T47D (cell line): ENCODE measurements around the gene IL23A.
"Not testable (repeated sequence)": the region's sequence is repeated elsewhere in the genome, so short reads cannot be mapped to it uniquely, and the experiment has no call there.

ENCODE experiments used
- DNase-seq, 2 experiments: peaks; one replicate each; pipeline versions ENCODE4 v3.0.0 to v3.0.0-alpha.2; 2011 to 2012; ENCODE audit warnings: low read depth in 1 of 2, low spot score in 1 of 2
- JUND ChIP-seq: IDR thresholded peaks from 2 replicates; pipeline ENCODE4 v1.6.1; 2012; ENCODE audit warnings: low read depth
- in situ Hi-C: cut with HindIII; loops from 2 replicates; pipeline ENCODE4 v1.10.0; 2016; ENCODE audit warnings: low sequenced_read_pairs, low pct_unique_long_range_greater_than_20kb

IL23A gene

DNA sequence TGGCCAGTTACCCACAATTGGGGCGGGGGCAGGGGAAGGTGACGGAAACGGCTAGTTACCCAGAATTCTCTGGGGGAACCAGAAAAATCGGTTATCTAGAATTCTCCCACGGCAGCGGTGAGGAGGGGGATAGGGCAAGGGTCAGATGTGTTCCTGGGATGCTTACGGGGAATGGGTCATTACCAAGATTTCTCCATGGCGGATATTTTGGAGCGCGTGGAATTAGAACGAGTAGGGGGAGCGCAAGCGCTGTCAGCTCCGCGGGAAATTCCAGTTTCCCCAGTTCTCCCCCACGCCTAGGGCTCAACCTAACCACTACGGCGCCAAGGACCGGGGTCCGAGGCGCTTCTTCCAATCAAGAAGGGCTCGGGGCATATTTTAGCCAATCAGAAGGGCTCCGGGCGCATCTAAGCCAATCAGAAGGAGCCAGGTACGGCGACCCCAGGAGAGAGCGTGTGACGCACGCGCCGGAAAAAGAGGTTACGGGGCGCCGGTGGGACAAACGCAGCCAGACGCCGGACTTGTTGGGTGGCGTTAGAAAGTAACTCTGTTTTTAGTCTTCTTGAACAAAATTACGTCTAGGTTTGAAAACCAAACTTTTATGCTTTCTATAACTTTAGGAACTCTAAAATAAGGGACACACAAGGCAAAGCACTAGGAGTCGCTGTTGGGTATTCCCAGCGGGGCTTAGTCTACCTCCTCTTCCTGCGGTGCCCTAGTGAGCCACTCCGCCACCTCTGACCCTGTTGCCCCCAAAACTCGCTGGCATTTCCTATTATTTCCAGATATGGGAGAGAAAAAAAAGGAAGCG is 4.8 kb upstream of the IL23A start, which contains the start of gene PAN2:
TSS of gene PAN2 (minus strand) at position 322 of the 811 bp plus-strand sequence. CDS start 906 bp downstream, outside the sequence.
- DNase-seq = peak; percentile 99 to 100
- TF ChIP-seq JUND = no peak
- in situ Hi-C loops = no loop called here

DNA sequence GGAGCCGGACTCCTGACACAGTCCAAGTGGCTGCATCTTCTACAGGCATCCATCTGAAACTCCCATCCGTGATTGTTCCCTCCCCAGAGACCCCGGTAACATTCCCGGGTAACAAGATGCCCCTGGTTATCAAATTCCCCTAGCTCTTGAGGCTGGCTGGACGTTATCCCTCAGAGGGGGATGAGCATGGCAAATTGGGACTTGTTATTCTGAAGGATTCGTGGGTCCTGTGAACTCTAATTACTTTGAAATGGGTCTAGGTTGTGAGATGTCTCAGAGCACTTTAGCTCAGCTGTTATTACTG is 4.2 kb upstream of the IL23A start:
- TF ChIP-seq JUND = no peak
- no peak for DNase-seq
- in situ Hi-C loops = no loop called here

DNA sequence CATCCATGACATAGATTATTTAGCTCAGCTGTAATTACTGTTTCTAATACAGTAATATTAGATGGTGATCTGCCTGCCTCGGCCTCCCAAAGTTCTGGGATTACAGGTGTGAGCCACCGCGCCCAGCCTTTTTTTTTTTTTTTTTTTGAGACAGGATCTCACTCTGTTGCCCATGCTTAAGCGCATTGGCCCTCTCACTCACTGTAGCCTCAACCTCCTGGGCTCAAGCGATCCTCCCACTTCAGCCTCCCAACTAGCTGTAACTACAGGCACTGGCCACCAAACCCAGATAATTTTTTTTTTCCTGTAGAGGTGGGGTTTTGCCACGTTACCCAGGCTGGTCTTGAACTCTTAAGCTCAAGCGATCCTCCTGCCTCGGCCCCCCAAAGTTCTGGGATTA is 3.2 kb upstream of the IL23A start:
- in situ Hi-C loops, DNase-seq: not testable (repeated sequence)

DNA sequence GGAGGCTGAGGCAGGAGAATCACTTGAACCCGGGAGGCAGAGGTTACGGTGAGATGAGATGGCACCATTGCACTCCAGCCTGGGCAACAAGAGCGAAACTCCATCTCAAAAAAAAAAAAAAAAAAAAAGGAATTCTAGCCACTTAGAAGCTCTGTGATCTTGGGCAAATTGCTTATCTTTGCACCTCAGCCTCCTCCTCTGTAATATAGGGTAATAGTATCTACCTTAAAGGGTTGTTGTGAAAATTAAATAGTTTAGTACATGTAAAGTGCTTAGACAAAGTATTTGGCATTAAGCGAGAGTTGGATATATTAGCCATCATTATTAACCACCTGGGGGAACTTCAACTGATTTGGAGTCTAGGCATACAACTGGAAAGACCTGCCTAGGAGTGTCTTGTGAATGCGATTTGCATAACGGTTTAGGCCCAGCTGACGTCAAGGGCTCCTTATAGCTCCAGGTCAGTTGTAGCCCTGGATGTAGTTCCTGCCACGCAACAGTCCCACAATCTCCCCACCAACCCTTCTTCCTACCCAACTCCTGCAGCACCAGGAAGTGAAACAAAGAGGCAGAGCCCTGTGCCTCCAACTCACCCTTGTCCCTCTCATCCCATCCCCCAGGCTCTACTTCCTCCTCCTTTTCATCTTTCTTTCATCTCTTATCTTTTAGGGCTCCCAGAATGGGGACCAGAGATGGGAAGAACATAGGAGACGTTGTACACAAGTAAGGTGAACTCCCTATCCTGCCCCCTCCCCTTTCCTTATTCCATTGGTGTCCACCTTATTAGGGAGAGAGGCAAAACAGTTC is 2.1 kb upstream of the IL23A start:
- TF ChIP-seq JUND = no peak
- peak in 1 of 2 experiments; percentile 52 for DNase-seq
- in situ Hi-C loops = no loop called here

DNA sequence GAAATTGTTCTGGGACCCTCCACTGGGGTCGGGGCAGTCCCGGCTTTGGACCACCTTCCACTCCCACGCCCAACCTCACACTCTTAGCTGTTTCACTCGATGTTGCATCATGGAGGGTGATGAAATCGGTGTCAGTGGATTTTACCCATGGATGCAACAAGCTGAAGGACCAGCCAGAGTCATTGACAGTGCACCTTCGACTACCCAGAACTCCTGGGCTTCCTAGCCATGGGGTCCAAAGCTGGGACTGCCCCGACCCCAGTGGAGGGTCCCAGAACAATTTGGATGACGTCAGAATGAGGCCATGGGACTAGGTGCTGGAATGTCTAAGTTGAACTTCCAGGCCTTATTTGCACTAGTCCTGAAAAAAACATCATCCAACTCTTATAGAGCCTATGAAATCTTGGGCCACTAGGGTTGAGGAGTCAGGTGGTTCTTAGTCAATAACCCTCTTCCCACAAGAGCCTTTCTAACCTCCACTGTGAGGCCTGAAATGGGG is 882 bp upstream of the IL23A start:
- in situ Hi-C loops = no loop called here
- TF ChIP-seq JUND = no peak
- no peak for DNase-seq

DNA sequence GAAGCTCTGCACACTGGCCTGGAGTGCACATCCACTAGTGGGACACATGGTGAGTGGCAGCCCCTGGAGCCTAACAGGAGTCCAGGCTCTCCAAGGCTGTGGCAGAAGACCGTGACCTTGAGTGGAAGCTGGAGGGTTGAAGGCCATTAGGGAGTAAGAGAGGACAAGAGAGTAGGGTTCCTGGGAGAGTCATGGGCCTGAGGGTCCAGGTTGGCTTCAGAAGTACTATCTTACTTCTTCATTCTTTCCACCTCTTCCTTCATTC is 406 bp downstream of the IL23A start:
- DNase-seq = no peak
- in situ Hi-C loops = no loop called here
- no peak for TF ChIP-seq JUND

DNA sequence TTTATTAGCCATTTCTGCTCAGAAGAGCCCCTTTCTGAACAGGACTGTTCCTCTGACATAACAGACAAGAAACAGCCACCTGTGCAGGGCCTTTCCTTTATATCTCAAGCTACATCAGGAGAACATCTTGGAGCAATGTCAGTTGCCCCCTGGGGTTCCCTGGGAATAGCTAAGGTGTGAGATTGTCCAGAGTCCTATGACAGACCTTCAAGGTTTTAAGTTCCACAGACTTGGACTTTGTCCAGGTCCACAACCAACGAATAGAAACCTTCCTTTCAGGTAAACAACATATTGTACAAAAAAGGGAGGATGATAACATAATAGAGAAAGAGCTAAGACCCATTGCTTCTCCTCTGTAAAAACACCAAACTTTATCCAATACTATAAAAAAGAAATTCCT is 2.9 kb downstream of the IL23A start:
- in situ Hi-C loops = no loop called here
- no peak for DNase-seq
- no peak for TF ChIP-seq JUND

DNA sequence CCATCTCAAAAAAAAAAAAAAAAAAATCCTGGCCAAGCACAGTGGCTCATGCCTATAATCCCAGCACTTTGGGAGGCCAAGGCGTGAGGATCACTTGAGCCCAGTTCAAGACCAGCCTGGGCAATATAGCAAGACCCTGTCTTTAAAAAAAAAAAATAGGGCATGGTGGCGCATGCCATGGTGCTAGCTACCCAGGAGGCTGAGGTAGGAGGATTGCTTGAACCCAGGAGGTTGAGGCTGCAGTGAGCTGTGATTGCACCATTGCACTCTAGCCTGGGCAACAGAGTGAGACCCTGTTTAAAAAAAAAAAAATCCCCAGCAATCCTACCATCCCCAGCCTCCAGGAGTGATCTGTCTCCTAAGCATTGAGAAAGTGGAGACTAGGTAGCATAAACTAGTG is 3.6 kb downstream of the IL23A start:
- DNase-seq, in situ Hi-C loops: not testable (repeated sequence)

DNA sequence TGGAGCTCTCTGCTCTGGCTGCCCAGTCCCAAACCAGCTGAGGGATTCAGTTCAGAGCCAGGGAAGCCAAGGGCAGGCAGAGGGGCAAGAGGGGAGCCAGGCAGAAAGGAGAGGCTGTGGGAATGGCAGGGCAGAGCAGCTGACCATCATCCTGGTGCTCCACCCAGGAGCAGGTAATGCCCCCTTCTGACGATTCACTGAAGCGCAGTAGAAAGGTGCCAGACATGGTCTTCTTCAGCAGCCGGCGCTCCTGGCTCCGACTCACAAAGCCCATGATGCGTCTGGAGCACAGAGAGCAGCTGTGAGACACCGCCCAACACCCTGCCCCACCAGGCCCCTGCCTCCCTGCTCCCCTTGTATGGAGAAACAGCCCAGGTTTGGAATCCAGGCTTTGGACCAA is 8.0 kb downstream of the IL23A start:
- no peak for DNase-seq
- in situ Hi-C loops = no loop called here
- TF ChIP-seq JUND = no peak

DNA sequence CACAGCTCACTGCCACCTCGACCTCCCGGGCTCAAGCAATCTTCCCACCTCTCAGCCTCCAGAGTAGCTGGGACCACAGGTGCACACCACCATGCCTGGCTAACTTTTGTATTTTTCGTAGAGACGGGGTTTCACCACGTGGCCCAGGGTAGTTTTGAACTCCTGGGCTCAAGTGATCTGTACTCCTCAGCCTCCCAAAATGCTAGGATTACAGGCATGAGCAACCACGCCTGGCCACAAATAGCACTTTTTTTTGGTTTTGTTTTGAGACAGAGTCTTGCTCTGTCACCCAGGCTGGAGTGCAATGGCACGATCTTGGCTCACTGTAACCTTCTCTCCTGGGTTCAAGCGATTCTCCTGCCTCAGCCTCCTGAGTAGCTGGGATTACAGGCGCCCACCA is 8.6 kb downstream of the IL23A start:
- DNase-seq, in situ Hi-C loops: not testable (repeated sequence)

DNA sequence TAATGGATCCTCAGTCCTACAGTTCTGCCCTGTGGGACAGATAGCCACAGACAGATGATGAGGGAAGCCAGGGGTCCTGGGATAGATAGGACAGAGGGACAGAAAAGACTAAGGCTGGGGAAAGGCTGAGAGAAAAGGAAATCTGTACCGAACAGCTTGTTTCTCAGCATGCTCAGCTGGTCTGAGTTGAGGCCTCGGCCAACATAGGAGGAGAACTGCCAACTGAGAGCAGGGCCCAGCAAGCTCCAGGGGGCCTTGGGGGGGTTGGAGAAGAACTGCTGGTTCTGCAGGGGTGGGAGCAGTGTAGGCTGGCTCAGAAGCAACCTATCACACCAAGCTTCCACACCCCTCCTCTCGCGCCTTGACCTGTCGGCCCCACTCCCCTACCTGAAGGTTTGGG is 10.1 kb downstream of the IL23A start:
- DNase-seq = no peak
- in situ Hi-C loops = no loop called here
- no peak for TF ChIP-seq JUND

DNA sequence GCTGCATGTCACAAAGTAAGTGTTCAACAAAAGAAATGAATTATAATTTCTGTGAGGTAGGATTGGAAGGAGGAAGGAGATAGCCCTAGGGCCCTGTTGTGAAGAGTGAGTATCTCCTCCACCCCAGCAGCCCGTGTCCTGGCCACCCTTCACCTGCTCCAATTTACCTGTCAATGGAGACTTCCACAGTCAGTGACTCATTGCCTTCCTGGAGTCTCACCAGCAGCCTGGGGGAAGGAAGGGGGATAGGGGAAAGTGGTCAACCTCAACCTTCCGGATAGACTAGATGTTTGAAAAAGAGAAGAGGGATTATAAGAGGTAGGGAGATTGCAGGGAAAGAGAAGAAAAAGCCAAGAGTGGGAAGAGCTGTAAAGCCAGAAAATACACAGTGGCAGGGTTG is 12.0 kb downstream of the IL23A start:
- no peak for DNase-seq
- in situ Hi-C loops = no loop called here
- TF ChIP-seq JUND = no peak

DNA sequence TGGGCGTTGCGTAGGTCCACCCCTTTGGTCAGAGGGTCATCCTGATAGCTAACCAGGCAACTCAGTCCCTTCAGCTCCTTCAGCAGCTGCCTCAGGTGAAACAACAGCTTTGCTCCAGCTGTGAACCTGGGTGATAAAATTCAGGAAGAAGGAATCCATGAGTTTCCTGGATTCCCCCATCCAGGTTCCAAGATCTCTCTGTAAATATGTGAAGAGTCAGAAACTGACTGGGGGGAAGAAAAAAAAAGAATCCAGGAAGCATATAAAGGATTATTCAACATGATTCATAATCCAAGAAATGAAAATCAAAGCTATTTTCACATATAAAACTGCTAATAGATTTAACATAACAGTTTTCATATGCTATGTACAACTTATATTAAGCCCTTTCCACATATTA is 12.6 kb downstream of the IL23A start:
- DNase-seq = no peak
- TF ChIP-seq JUND = no peak
- in situ Hi-C loops = no loop called here
